Cardiac atrium fibroblast (primary cell): Measurements from ENCODE around the gene CELSR3. TPM values are rescaled to one million over a fixed set of nuclear protein-coding genes. Genes with fewer than 3 reads are reported as not detected.

Source experiments
- total RNA-seq: library from RNA; depleted of rRNA; stranded (reverse); fragments of >200 nt; gene quantifications from 2 replicates; pipeline ENCODE4 v1.2.3, GENCODE V29; 2015

Gene CELSR3, protein sequence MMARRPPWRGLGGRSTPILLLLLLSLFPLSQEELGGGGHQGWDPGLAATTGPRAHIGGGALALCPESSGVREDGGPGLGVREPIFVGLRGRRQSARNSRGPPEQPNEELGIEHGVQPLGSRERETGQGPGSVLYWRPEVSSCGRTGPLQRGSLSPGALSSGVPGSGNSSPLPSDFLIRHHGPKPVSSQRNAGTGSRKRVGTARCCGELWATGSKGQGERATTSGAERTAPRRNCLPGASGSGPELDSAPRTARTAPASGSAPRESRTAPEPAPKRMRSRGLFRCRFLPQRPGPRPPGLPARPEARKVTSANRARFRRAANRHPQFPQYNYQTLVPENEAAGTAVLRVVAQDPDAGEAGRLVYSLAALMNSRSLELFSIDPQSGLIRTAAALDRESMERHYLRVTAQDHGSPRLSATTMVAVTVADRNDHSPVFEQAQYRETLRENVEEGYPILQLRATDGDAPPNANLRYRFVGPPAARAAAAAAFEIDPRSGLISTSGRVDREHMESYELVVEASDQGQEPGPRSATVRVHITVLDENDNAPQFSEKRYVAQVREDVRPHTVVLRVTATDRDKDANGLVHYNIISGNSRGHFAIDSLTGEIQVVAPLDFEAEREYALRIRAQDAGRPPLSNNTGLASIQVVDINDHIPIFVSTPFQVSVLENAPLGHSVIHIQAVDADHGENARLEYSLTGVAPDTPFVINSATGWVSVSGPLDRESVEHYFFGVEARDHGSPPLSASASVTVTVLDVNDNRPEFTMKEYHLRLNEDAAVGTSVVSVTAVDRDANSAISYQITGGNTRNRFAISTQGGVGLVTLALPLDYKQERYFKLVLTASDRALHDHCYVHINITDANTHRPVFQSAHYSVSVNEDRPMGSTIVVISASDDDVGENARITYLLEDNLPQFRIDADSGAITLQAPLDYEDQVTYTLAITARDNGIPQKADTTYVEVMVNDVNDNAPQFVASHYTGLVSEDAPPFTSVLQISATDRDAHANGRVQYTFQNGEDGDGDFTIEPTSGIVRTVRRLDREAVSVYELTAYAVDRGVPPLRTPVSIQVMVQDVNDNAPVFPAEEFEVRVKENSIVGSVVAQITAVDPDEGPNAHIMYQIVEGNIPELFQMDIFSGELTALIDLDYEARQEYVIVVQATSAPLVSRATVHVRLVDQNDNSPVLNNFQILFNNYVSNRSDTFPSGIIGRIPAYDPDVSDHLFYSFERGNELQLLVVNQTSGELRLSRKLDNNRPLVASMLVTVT (N-terminal part only)
- total RNA-seq, result 1.9 and 2.5 TPM in 2 replicates

GRCh38 chr3:48662753-48663488 lies at the start of gene CELSR3:
Gene CELSR3 (minus strand): TSS chr3:48662886. CDS start chr3:48662634, 252 bp downstream.

DNA sequence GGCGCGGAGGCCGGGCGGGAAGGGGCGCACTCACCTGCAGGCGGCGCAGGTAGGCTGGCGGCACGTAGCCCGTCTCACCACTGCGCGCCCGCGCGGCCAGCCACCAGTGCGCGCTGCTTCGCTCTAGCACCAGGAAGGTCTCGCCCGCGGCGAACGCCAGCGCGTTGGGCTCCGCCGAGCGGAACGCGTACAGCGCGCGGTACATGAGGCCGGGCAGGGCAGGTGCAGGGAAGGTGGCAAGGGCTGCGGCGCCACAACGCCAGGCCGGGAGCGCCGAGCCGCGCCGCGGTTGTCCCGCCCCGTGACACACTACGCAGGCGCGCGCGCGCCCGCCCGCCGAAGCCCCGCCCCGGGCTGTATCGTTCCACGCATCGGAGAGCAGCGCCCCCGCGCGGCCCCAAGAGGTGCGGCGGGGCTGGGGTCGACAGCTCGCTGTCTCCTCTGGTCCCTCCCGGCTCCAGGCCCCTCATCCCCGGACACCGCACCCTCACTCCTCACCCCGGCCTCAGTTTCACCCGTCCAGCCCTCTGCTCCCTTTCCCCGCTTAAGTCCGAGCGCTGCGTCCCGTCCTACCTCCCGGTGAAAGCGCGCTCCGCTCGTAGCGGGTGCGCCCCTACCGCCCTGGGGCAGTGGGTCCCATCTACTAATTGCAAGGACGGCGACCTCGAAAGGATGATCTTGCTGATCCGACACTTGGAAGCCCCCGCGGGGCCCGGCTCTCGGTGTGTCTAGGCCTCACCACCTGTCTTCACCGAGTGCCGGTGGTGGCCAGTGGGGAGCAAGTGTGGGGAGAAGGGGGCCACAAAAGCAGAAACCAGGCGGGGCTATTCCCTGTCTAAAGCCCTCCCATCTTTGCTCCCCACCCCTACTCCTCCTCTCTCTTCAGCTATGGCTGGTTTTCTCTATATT lies 23.2 kb upstream of the CELSR3 start, which contains the start of gene NCKIPSD:
Gene NCKIPSD, minus strand, starts transcription at position 313 of the 909 bp plus-strand sequence. Its CDS starts 108 bp downstream, at position 205.

GRCh38 chr3:48635222-48636021 lies 27.3 kb downstream of the CELSR3 start, which contains the start of gene SLC26A6:
Gene SLC26A6 (minus strand): TSS chr3:48635461. CDS start chr3:48635393, 68 bp downstream.

GRCh38 chr3:48621461-48621869 lies 41.2 kb downstream of the CELSR3 start, which contains the start of gene TMEM89:
Gene TMEM89 (minus strand): TSS chr3:48621769. CDS start chr3:48621756, 13 bp downstream.

GRCh38 chr3:48609088-48610005 lies 53.3 kb downstream of the CELSR3 start, which contains the start of gene UQCRC1:
Gene UQCRC1 (minus strand): TSS chr3:48609646. CDS start chr3:48609620, 26 bp downstream.

DNA sequence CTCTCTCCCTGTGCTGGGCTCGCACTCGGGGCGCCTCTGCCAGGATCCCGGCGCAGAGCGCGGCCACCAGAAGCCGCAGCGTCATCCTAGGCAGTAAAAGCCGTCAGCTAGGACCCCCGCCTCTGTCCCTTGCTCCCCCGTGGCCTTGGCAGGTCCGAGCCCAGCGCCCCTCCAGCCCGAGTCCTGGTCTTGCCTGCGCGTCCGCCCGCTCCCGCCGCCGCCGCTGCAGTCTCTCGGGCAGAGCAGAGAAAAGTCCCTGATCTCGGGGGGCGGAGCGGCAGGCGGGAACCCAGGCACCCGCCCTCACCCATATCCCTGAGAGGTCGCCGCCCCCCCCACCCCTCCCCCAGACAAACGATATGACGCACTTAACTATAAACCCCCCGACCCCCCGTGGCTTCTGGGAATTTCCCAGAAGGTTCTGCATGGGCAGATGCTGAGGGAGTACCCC lies 67.6 kb downstream of the CELSR3 start, which contains the start of gene COL7A1:
Gene COL7A1, minus strand, starts transcription at position 255 of the 451 bp plus-strand sequence. Its CDS starts 170 bp downstream, at position 85.

Other genes starting within 250 kb of the CELSR3 start
- 9.2 and 20.9 TPM in 2 replicates for gene PLXNB1, start 232.8 kb downstream of the CELSR3 start, total RNA-seq
- gene CCDC51, start 222.8 kb downstream of the CELSR3 start, total RNA-seq, result 8.3 and 18.3 TPM in 2 replicates
- 270 and 350 TPM in 2 replicates for gene TMA7, start 222.6 kb downstream of the CELSR3 start, total RNA-seq
- gene ATRIP, start 216.1 kb downstream of the CELSR3 start, total RNA-seq, result 3.9 and 4.9 TPM in 2 replicates
- 136 and 163 TPM in 2 replicates for gene SHISA5, start 158.7 kb downstream of the CELSR3 start, total RNA-seq
- gene PFKFB4, start 106.1 kb downstream of the CELSR3 start, total RNA-seq, result 35.4 and 41.0 TPM in 2 replicates
- 1.6 and 1.9 TPM in 2 replicates for gene UCN2, start 99.1 kb downstream of the CELSR3 start, total RNA-seq
- gene COL7A1, start 67.6 kb downstream of the CELSR3 start, total RNA-seq, result 5.4 and 14.9 TPM in 2 replicates
- gene UQCRC1, start 53.2 kb downstream of the CELSR3 start, total RNA-seq, result 172 and 199 TPM in 2 replicates
- gene TMEM89, start 41.1 kb downstream of the CELSR3 start, total RNA-seq, result not detected in 2 replicates
- 40.6 and 42.9 TPM in 2 replicates for gene SLC26A6, start 27.4 kb downstream of the CELSR3 start, total RNA-seq
- 28.0 and 37.7 TPM in 2 replicates for gene NCKIPSD, start 23.0 kb upstream of the CELSR3 start, total RNA-seq
- 46.0 and 54.9 TPM in 2 replicates for gene IP6K2, start 54.3 kb upstream of the CELSR3 start, total RNA-seq
- gene PRKAR2A, start 185.0 kb upstream of the CELSR3 start, total RNA-seq, result 25.3 and 33.5 TPM in 2 replicates
- gene SLC25A20, start 236.0 kb upstream of the CELSR3 start, total RNA-seq, result 23.8 and 34.0 TPM in 2 replicates